ENCODE results near the gene KDM2A. TPM values are rescaled to one million over a fixed set of nuclear protein-coding genes. Genes with fewer than 3 reads are reported as not detected.

Gene KDM2A
- polyA plus RNA-seq, 2 of the 4 experiments (the other 2 are of a cell fraction), result 34.5 to 42.8 TPM

DNA sequence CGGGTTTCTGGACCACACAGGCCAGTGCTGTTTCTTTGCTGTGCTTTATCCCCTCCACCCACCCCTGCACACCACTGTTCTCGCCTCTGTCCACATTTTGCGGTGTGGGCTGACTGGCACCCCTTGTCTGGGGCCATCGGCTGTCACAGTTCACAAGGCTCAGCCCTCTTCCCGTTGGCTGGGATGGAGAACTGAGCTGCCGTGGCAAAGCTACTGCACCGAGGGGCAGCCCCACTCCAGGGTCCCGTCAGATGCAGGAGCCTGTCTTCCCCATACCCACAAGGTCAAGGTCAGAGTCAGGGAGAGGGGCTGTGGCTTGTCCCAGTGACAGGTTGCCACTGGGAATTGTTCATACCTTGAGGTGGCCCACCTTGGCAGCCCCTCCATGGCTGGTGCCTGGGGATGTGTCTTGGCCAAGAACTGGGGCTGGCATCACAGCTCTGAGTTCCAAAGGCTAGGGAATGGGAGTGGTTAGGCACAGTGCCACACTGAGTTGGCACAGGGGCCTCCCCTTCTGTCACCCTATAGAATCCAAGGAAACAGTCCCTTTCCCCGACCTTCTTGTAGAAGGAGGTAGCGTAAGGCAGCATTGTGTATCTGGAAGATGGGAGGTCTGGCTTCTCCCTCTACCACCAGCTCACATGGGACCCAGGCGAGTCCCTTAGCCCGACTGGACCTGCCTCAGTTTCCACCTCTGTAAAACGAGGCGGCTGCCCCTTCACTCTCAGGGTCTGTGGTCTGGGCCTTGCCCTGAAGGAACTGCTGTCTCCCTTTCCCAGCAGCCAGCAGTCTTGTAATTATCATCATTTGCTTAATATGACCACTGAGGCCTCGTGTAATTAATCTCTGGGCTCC lies 150.6 kb downstream of the KDM2A start:
- H3K4me1 ChIP-seq, result peaks cover 21% of the 10 kb centered on the region; the same call in 2 of the 3 replicates
- TF ChIP-seq TFCP2L1 (CRISPR knock-in tag; IDR thresholded peaks at IDR 0.05) (no peak), PHF8 (IDR thresholded peaks at IDR 0.05; ENCODE audit: borderline replicate concordance, low read depth) (no peak)
- TF ChIP-seq, protein P1, sequence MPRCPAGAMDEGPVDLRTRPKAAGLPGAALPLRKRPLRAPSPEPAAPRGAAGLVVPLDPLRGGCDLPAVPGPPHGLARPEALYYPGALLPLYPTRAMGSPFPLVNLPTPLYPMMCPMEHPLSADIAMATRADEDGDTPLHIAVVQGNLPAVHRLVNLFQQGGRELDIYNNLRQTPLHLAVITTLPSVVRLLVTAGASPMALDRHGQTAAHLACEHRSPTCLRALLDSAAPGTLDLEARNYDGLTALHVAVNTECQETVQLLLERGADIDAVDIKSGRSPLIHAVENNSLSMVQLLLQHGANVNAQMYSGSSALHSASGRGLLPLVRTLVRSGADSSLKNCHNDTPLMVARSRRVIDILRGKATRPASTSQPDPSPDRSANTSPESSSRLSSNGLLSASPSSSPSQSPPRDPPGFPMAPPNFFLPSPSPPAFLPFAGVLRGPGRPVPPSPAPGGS (IDR thresholded peaks at IDR 0.05), result no peak
- ATAC-seq, result no peak
- DNase-seq (ENCODE audit: low read depth in 1 of 2, low spot score in 1 of 2), result no peak
- H3K27ac ChIP-seq, result peak overlapping the region in 1 of 2 experiments; percentile 21; a peak in 1 of 6 replicates
- no peak overlapping the region for H3K4me3 ChIP-seq
- ChIA-PET CTCF (interaction anchor here (0.6 to 4.1 kb wide), 6 partner anchors 7 to 47 kb away, joined by 3 to 34 read pairs (median 5); no protein-coding TSS in a partner anchor), POLR2A (interaction anchor here (0.5 kb wide), 1 partner anchor 106 kb away, joined by 4 read pairs; no protein-coding TSS in a partner anchor)
- no peaks in the 10 kb centered on the region for H3K9me3 ChIP-seq
- FAIRE-seq, result no peak
- WGBS (ENCODE audit: missing lambda C conversion rate), result 86% methylated on average over 13 of the region's 15 CpGs
- no peak overlapping the region for H3K4me2 ChIP-seq

DNA sequence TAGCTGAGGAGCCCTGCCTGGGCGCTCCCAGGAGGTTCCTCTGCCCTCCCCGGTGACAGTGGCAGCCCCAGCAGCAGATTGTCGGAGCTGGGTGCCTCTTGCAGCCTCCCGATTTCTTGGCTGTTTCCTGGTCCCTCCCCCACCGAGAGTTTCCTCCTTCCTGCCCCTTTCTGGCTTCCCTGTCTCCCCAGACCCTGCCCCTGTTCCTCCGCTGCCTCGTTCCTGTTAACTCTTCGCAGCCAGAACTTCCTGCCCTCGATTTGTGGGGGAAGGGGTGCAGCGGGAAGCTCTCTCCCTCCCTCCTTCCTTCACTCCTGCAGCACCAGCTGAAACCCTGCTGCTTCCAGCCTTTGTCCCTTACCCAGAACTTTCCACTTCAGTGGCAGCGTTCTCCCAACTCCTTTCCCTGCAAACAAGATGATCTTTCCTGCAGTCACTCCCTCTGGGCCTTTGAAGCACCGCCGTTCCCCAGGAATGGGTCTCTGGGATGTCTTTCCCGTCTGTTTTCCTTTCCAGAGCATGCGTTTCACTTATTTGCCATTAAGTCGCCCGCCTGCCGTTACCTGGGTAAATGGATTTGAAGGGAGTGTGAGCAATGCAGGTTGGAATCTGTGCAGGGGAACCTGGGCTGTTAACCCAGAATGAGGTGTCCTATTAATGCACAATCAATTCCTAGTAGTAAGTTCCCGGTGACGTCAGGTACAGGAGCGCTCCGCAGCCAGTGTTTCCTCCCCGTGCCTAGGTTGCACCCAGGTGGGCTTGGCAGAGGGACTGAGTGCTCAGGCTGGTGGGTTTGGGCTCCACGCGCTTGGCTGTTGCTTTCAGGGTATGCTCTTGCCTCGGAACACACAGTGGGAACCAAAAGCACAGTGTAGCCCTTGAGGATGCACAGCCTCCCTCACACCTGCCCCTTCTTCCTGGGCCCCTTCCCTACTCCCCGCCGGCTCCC lies 151.5 kb downstream of the KDM2A start:
- Histone ChIP-seq H3K4me2 (no peak overlapping the region), H3K4me3 (no peak overlapping the region), H3K4me1 (peaks cover 21% of the 10 kb centered on the region; the same call in 2 of the 3 replicates), H3K27ac (peak overlapping the region in 1 of 2 experiments; percentile 21; a peak in 2 of 6 replicates), H3K9me3 (no peaks in the 10 kb centered on the region)
- WGBS (ENCODE audit: missing lambda C conversion rate), result 84% methylated on average over 28 of the region's 28 CpGs
- TF ChIP-seq ESRRA (IDR thresholded peaks at IDR 0.05; ENCODE audit: borderline replicate concordance, low read length) (no peak), HEYL (CRISPR knock-in tag; IDR thresholded peaks at IDR 0.05) (no peak), EHMT2 (IDR thresholded peaks at IDR 0.05; ENCODE audit: low read depth) (no peak), RCOR1 (IDR thresholded peaks at IDR 0.05; ENCODE audit: low read depth, low read length) (no peak)
- FAIRE-seq (no peak), ATAC-seq (no peak), DNase-seq (ENCODE audit: low read depth in 1 of 2, low spot score in 1 of 2) (no peak)
- POLR2A ChIA-PET, result interaction anchor here (0.5 to 1.9 kb wide), 2 partner anchors 18 to 105 kb away, joined by 4 to 6 read pairs; partner anchors contain the start of gene ANKRD13D
- CTCF ChIA-PET, result interaction anchor here (0.6 to 4.1 kb wide), 8 partner anchors 8 to 392 kb away, joined by 4 to 34 read pairs (median 6); partner anchors contain the start of gene ANKRD13D

DNA sequence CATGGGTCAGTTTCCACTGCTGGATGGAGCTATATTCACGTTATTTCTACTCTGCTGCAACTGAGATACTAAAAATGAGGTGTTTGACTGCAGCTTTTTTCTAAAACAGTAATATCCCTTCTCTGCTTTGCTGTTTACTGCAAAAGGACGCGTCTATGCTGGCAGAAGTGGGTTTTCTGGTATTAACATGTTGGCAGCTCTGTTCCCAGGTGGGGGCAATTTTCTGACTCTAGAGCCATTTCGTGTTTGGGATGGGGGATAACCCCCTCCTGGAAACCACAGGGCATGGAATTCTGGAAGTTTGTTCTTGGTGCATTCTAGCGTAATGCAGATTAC lies 152.1 kb downstream of the KDM2A start:
- ChIA-PET POLR2A (interaction anchor here (1.9 kb wide), 1 partner anchor 17 kb away, joined by 6 read pairs; the partner anchor contains the start of gene ANKRD13D), CTCF (interaction anchor here (0.6 to 4.1 kb wide), 7 partner anchors 9 to 392 kb away, joined by 4 to 34 read pairs (median 5); partner anchors contain the start of gene ANKRD13D)
- H3K4me1 ChIP-seq, result peaks cover 17% of the 10 kb centered on the region; the same call in 2 of the 3 replicates
- H3K9me3 ChIP-seq, result no peaks in the 10 kb centered on the region
- no peak overlapping the region for H3K4me2 ChIP-seq
- DNase-seq (ENCODE audit: low read depth in 1 of 2, low spot score in 1 of 2) (no peak), FAIRE-seq (no peak), ATAC-seq (no peak)
- no peak overlapping the region for H3K4me3 ChIP-seq
- no peak overlapping the region for H3K27ac ChIP-seq
- TF ChIP-seq, protein P2, sequence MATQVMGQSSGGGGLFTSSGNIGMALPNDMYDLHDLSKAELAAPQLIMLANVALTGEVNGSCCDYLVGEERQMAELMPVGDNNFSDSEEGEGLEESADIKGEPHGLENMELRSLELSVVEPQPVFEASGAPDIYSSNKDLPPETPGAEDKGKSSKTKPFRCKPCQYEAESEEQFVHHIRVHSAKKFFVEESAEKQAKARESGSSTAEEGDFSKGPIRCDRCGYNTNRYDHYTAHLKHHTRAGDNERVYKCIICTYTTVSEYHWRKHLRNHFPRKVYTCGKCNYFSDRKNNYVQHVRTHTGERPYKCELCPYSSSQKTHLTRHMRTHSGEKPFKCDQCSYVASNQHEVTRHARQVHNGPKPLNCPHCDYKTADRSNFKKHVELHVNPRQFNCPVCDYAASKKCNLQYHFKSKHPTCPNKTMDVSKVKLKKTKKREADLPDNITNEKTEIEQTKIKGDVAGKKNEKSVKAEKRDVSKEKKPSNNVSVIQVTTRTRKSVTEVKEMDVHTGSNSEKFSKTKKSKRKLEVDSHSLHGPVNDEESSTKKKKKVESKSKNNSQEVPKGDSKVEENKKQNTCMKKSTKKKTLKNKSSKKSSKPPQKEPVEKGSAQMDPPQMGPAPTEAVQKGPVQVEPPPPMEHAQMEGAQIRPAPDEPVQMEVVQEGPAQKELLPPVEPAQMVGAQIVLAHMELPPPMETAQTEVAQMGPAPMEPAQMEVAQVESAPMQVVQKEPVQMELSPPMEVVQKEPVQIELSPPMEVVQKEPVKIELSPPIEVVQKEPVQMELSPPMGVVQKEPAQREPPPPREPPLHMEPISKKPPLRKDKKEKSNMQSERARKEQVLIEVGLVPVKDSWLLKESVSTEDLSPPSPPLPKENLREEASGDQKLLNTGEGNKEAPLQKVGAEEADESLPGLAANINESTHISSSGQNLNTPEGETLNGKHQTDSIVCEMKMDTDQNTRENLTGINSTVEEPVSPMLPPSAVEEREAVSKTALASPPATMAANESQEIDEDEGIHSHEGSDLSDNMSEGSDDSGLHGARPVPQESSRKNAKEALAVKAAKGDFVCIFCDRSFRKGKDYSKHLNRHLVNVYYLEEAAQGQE (IDR thresholded peaks at IDR 0.05), result no peak
- TF ChIP-seq ZC3H11A (IDR thresholded peaks at IDR 0.05) (no peak), CEBPB (IDR thresholded peaks at IDR 0.05) (no peak), JUNB (IDR thresholded peaks at IDR 0.05) (no peak), HDAC2 (IDR thresholded peaks at IDR 0.05) (no peak), HEYL (CRISPR knock-in tag; IDR thresholded peaks at IDR 0.05) (no peak), PHF8 (IDR thresholded peaks at IDR 0.05; ENCODE audit: borderline replicate concordance, low read depth) (no peak)
- WGBS (ENCODE audit: missing lambda C conversion rate), result 88% methylated on average over 5 of the region's 5 CpGs
